Measurements from ENCODE around the gene ITIH4. TPM values are rescaled to one million over a fixed set of nuclear protein-coding genes. Genes with fewer than 3 reads are reported as not detected.

ITIH4 gene
- 0.38 and 0.72 TPM in 2 replicates for total RNA-seq

GRCh38 chr3:52830535-52831258 is at the start of gene ITIH4:
Gene ITIH4 (minus strand): TSS chr3:52830672. CDS start chr3:52830642, 30 bp downstream.

GRCh38 chr3:52834871-52835501 is 4.5 kb upstream of the ITIH4 start, which contains the start of gene MUSTN1:
Gene MUSTN1 (minus strand): TSS chr3:52835019. CDS start chr3:52834948, 71 bp downstream.

DNA sequence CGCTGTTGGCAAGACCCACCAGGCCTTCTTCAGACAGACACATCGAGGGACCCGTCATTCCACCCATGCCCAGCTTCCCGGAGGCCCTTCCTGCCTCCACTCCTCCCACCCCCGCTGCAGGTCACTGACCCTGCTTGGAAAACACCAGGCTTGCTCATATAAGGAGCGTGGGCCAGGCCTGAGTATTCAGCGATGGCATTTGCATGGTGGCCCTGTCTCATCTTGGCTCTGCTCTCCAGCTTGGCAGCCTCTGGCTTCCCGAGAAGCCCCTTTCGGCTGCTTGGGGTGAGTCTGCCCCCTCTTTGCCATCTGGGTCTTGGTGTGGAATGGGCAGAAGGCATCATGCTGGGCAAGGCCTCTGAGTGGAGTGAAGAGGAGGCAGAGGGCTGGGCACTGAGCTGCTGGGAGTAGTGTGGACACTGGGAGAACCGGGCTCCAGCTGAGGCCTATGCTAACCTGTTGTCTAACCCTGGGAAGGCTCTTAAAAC is 35.8 kb downstream of the ITIH4 start, which contains the start of gene ITIH3:
Gene ITIH3 (plus strand): TSS at position 185 of the 488 bp plus-strand sequence. CDS start 8 bp downstream, at position 193.

GRCh38 chr3:52777127-52777958 is 53.1 kb downstream of the ITIH4 start, which contains the start of gene ITIH1:
Gene ITIH1 (plus strand): TSS chr3:52777599. CDS start chr3:52777616, 17 bp downstream.

DNA sequence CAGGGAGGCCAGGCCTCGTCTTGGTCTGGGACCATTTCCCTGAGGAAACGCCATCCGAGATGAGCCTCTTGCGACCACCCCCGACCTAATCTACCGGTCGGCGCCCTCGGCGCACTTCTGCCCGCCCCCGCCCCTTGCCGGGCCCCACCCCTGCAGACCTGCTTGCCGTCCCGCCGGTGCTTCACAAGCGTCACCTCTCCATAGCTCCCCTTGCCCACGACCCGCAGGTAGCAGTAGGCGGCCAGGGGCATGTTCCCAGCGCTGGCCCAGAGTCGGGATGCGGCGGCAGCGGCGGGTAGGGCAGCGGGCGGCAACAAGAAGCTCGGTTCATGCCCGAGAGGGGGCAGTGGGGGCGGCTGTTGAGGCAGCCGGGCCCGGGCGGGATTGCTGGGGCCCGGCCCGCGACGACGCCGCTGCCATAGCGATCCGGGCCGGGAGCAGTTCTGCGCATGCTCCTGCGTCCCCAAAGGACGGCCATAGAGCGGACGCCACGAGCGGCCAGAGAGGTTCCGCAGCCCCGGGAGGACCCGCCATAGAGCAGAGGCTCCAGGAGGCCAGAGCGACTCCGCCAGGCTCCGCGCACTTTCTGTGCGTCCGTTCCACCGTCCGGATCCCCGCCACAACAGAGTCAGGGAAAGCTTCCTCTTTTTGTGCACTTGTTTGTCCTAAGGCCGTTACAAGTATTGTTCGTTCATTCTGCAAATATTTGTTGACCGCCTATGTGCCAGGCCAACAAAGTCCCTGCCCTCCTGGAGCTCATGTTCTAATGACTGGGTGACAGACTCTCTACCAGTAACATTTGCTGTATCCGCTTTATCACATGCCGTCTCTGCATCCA is 59.8 kb downstream of the ITIH4 start, which contains the start of gene NEK4:
Gene NEK4 (minus strand): TSS at position 445 of the 838 bp plus-strand sequence. CDS start 194 bp downstream, at position 251.

Other genes starting within 250 kb of the ITIH4 start
- 50.8 and 60.8 TPM in 2 replicates for gene PBRM1, start 144.8 kb downstream of the ITIH4 start, total RNA-seq
- gene GNL3, start 144.6 kb downstream of the ITIH4 start, total RNA-seq, result 121 and 123 TPM in 2 replicates
- 60.3 and 96.1 TPM in 2 replicates for gene GLT8D1, start 124.9 kb downstream of the ITIH4 start, total RNA-seq
- gene SPCS1, start 124.6 kb downstream of the ITIH4 start, total RNA-seq, result 34.4 and 36.6 TPM in 2 replicates
- gene NEK4, start 59.7 kb downstream of the ITIH4 start, total RNA-seq, result 14.8 and 18.7 TPM in 2 replicates
- not detected in 2 replicates for gene ITIH1, start 53.1 kb downstream of the ITIH4 start, total RNA-seq
- 0.09 TPM in 1 of 2 replicates, not detected in the other for gene ITIH3, start 35.9 kb downstream of the ITIH4 start, total RNA-seq
- gene MUSTN1, start 4.3 kb upstream of the ITIH4 start, total RNA-seq, result not detected in 2 replicates
- gene STIMATE, start 66.9 kb upstream of the ITIH4 start, total RNA-seq, result 11.2 and 12.4 TPM in 2 replicates
- gene SFMBT1, start 215.4 kb upstream of the ITIH4 start, total RNA-seq, result 2.2 and 2.8 TPM in 2 replicates

Measured in endothelial cell of coronary artery (primary cell).